K562 (cell line): Measurements from ENCODE around the gene ATG4D. TPM values are rescaled to one million over a fixed set of nuclear protein-coding genes. Genes with fewer than 3 reads are reported as not detected.

Experiments used
- ARID2 ChIP-seq: fragments of 450-650 bp; IDR thresholded peaks from 2 replicates; pipeline ENCODE4 v1.6.1; 2017; ENCODE audit warnings: antibody characterized with exemption, mild to moderate bottlenecking
- CBFA2T2 ChIP-seq: fragments of 450-650 bp; conservative IDR thresholded peaks from 2 replicates; pipeline ENCODE4 v1.6.1; 2017; ENCODE audit warnings: mild to moderate bottlenecking
- CREB3 ChIP-seq: fragments of 450-650 bp; conservative IDR thresholded peaks from 2 replicates; pipeline ENCODE4 v1.6.1; 2016; ENCODE audit warnings: missing genetic modification characterization, low read depth, mild to moderate bottlenecking, missing compliant biosample characterization, moderate library complexity
- EP300 ChIP-seq: IDR thresholded peaks from 2 replicates; pipeline ENCODE4 v1.6.1; 2012; ENCODE audit warnings: low read length, improper control_type of control experiment
- ETV5 ChIP-seq: sonication (generic); formaldehyde crosslinking; IDR thresholded peaks from 2 replicates; pipeline ENCODE4 v1.4.0; 2020; ENCODE audit warnings: low read depth, mild to moderate bottlenecking, missing genetic modification reagents
- HIVEP1 ChIP-seq: fragments of 250-450 bp; sonication (Bioruptor Pico); IDR thresholded peaks from 2 replicates; pipeline ENCODE4 v1.4.0; 2020; ENCODE audit warnings: mild to moderate bottlenecking
- HMG20A ChIP-seq: fragments of 450-650 bp; formaldehyde crosslinking; conservative IDR thresholded peaks from 2 replicates; pipeline ENCODE4 v1.4.0; 2020; ENCODE audit warnings: mild to moderate bottlenecking, mixed read lengths
- KLF6 ChIP-seq: fragments of 250-450 bp; sonication (Bioruptor Pico); IDR thresholded peaks from 2 replicates; pipeline ENCODE4 v1.4.0; 2020; ENCODE audit warnings: mild to moderate bottlenecking, moderate library complexity, borderline replicate concordance
- MTA1 ChIP-seq: fragments of 450-650 bp; IDR thresholded peaks from 2 replicates; pipeline ENCODE4 v1.6.1; 2017; ENCODE audit warnings: borderline replicate concordance
- PCBP1 ChIP-seq: fragments of 200-400 bp; formaldehyde crosslinking; IDR thresholded peaks from 2 replicates; pipeline ENCODE4 v1.6.1; 2018; ENCODE audit warnings: mild to moderate bottlenecking, low read depth, low read length; ENCODE audit not compliant: poor library complexity, severe bottlenecking
- POLR3A ChIP-seq: IDR thresholded peaks from 2 replicates; pipeline ENCODE4 v1.6.1; 2011; ENCODE audit warnings: borderline replicate concordance, mild to moderate bottlenecking, moderate library complexity; ENCODE audit not compliant: insufficient read length, insufficient read depth; ENCODE audit errors: extremely low read depth
- PURB ChIP-seq: sonication (generic); formaldehyde crosslinking; IDR thresholded peaks from 2 replicates; pipeline ENCODE4 v1.9.0; 2021; ENCODE audit warnings: low read depth, mild to moderate bottlenecking, missing genetic modification reagents
- SIN3A ChIP-seq, 2 experiments: fragments of 150-350 bp in 1 of 2; IDR thresholded peaks; 2 replicates each; pipeline ENCODE4 v1.6.1; 2011 to 2016; ENCODE audit warnings: borderline replicate concordance in 2 of 2, low read depth in 2 of 2, low read length in 2 of 2, mild to moderate bottlenecking in 2 of 2, moderate library complexity in 2 of 2; ENCODE audit not compliant: control insufficient read depth in 1 of 2
- TRIM28 ChIP-seq: fragments of 450-650 bp; IDR thresholded peaks from 2 replicates; pipeline ENCODE4 v1.6.1; 2017
- XRCC5 ChIP-seq: fragments of 200-400 bp; formaldehyde crosslinking; IDR thresholded peaks from 2 replicates; pipeline ENCODE4 v1.6.1; 2017; ENCODE audit warnings: low read depth, mild to moderate bottlenecking, low read length
- ZNF511 ChIP-seq: sonication (generic); formaldehyde crosslinking; IDR thresholded peaks from 2 replicates; pipeline ENCODE4 v1.8.0; 2022; ENCODE audit warnings: mild to moderate bottlenecking, missing genetic modification reagents
- ZNF639 ChIP-seq, 2 experiments: fragments of 200-800 bp in 1 of 2; sonication (Bioruptor generic) in 1 of 2; sonication (generic) in 1 of 2; formaldehyde crosslinking in 1 of 2; IDR thresholded peaks in 1 of 2; conservative IDR thresholded peaks in 1 of 2; 2 replicates each; pipeline versions ENCODE4 v1.5.0 to v1.6.1; 2016 to 2020; ENCODE audit warnings: missing compliant biosample characterization in 1 of 2, missing genetic modification characterization in 1 of 2, missing genetic modification reagents in 1 of 2
- polyA plus RNA-seq, 8 experiments: library from polyadenylated mRNA; depleted of rRNA in 4 of 8; stranded (reverse) in 5 of 8; unstranded in 3 of 8; fragments of >200 nt; fragmentation: Nextera tagmentation in 2 of 8; fragmentation: Illumina TruSeq in 1 of 8; extraction: Ambion mirVana in 2 of 8; extraction: Trizol in 1 of 8; gene quantifications; 2 replicates each; pipeline versions ENCODE4 v1.2.1 to v1.2.3, GENCODE V29; 2011 to 2014; ENCODE audit warnings: inconsistent platforms in 1 of 8, missing spikeins in 1 of 8
- total RNA-seq, 7 experiments: library from RNA; depleted of rRNA in 6 of 7; stranded (reverse); fragments of >200 nt in 6 of 7; fragmentation: Illumina TruSeq in 2 of 7; extraction: Trizol in 2 of 7; gene quantifications; 2 replicates each; pipeline versions ENCODE4 v1.2.1 to v1.2.3, GENCODE V29; 2011 to 2021; ENCODE audit warnings: low replicate concordance in 1 of 7
- TF ChIP-seq, protein P1 (sequence below): fragments of 250-450 bp; sonication (Bioruptor Pico); IDR thresholded peaks from 2 replicates; pipeline ENCODE4 v1.8.0; 2022; ENCODE audit warnings: inconsistent platforms, mild to moderate bottlenecking, moderate library complexity, borderline replicate concordance

The ATG4D gene
- total and polyA plus RNA-seq, 9 of the 15 experiments (the other 6 are each of a cell fraction or from before 2014, with no cell fraction given), result 0.51 to 66.1 (median 22.9) TPM

DNA sequence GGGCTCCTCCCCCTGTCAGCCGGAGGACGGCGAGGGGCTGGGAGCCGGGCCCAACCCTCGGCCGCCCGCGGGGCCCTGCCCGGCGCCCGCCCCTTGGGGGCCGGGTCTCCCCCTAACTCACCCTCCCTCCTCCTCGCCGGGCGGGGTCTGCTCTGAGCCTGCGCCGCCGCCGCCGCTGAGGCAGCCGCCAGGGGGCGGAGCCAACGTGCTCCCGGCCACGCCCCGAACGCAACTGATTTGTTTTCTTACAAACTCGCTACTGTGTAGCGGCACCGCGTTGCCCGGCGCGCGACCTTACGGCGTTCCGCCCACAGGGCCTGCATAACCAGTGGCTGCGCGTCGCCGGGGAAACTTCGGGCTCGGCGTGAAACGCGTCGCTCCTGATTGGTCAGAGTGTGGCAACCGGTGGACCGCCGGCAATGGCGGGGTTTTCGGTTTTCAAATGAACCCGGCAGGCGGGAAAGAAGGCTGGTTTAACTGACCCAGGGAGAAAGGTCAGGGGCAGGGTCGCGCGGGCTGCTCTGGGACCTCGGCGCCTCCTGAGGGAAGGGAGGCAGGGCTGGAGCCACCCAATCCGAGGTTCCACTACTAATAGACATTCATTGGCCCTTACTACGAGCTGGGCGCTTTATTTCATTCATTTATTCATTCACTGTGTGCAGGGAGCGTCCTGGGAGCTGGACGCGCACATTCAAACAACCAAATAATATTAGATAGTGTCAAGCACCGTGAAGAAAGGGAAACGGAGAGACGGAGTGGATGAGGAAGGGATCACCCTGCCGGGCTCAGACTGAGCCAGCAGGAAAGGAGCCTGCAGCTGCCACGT lies 25.3 kb downstream of the ATG4D start, which contains the start of gene CDKN2D (continued):
- TF ChIP-seq CREB3 (tag), result no peak
- TF ChIP-seq KLF6, result no peak
- no peak for TF ChIP-seq ARID2
- 0 out of 2 replicates have a peak, but pooled peaks have one; percentile 51 for TF ChIP-seq XRCC5
- no peak for TF ChIP-seq MTA1
- no peak; the same call in 1 of the 2 replicates for TF ChIP-seq ZNF511 (CRISPR knock-in tag)
- TF ChIP-seq HIVEP1, result no peak
- TF ChIP-seq PURB (CRISPR knock-in tag), result no peak
- TF ChIP-seq HMG20A (CRISPR knock-in tag), result no peak
- TF ChIP-seq ETV5 (CRISPR knock-in tag), result 0 out of 2 replicates have a peak, but pooled peaks have one; percentile 13
- TF ChIP-seq CBFA2T2, result no peak
- TF ChIP-seq SIN3A (IDR thresholded peaks at IDR 0.05; ENCODE audit: borderline replicate concordance in 2 of 2, control insufficient read depth in 1 of 2, low read depth in 2 of 2, low read length in 2 of 2), result peak in 1 of 2 experiments; percentile 67; a peak in 1 of 4 replicates
- no peak; the same call in 1 of the 2 replicates for TF ChIP-seq TRIM28
- peak; percentile 20 for TF ChIP-seq PCBP1
- TF ChIP-seq EP300, result peak; percentile 40
- TF ChIP-seq ZNF639 (CRISPR knock-in tag; conservative IDR thresholded peaks at IDR 0.05 in 1 of 2, IDR thresholded peaks at IDR 0.05 in 1 of 2), result peak in 1 of 2 experiments; percentile 64; a peak in 2 of 4 replicates
- TF ChIP-seq, protein P1, sequence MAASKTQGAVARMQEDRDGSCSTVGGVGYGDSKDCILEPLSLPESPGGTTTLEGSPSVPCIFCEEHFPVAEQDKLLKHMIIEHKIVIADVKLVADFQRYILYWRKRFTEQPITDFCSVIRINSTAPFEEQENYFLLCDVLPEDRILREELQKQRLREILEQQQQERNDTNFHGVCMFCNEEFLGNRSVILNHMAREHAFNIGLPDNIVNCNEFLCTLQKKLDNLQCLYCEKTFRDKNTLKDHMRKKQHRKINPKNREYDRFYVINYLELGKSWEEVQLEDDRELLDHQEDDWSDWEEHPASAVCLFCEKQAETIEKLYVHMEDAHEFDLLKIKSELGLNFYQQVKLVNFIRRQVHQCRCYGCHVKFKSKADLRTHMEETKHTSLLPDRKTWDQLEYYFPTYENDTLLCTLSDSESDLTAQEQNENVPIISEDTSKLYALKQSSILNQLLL (CRISPR knock-in tag), result no peak
- TF ChIP-seq POLR3A, result no peak
